CD4-positive, alpha-beta T cell treated with Interleukin-1 beta for 1 hour (primary cell): ENCODE data around the gene CBX5.
"Not testable (repeated sequence)": the region's sequence is repeated elsewhere in the genome, so short reads cannot be mapped to it uniquely, and the experiment has no call there.

ENCODE experiments used
- DNase-seq, 2 donors: peaks; one replicate each; pipeline ENCODE4 v3.0.0-alpha.2; 2020 to 2022

The CBX5 gene

DNA sequence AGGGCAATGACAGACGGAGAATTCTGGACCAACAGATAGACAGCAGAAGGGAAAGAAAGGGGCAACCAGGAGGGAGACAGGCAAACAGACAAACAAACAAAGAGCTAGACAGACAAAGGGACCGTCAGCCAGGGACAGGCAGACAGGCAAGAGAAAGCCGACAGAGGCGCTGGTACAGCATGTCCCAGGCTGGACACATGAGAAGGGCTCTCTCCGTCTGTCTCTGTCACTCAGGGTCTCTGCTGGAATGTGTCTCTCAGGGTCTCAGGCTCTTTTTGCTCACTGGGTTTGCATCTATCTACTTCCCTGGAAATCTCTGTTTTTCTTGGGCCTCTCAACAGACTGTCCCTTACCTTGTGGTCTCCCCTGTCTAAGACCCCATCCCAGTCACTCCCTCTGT, 82.9 kb downstream of the CBX5 start:
- DNase-seq: no peak

DNA sequence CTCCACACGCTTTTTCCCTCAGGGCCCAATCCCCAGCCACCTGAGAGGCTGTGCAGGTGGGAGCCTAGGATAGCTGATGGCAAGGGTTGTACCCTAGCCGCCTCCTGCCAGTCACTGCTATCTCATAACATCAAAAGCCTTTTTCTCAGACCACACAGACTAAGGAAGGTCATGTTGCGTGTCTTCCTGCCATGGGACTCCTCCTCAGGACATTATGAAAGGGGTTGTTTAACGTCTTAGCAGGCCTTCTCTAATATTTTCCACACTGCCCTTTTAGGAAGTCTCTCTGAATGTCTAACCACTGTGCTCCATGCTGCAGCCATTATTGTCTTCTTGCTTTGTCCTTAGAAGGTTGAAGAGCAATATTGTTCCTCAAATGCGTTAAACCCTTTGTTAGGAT, 83.5 kb downstream of the CBX5 start:
- DNase-seq: no peak

DNA sequence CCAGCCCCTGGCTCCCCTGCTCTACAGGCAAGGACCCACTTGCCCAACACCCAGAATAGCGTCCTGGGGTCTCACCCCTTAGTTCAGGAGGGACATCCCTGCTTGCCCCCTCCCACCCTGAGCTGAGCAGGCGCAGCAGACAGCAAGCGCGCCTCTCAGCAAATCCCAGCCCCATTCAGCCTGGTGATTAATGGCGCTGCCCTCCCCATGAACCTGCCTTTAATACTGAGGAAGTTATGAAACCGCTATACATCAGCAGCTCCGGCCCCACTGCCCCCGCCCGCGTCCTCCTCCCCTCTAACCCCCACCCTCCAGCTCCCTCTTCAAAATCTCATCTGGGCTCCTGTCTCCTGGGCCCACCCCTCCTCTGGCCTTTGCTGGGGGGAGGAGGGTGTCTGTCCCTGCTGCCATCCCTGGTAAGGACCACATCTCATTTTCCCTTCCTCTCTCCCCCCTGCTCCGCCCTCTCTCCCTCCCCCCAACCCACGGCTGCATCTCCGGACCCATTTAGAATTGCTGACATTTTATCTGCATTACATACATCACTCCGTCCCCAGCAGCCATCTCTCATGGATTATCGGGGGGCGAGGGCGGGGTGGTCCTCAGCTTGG, 84.1 kb downstream of the CBX5 start:
- DNase-seq: peak in 1 of 2 donors; percentile 48

DNA sequence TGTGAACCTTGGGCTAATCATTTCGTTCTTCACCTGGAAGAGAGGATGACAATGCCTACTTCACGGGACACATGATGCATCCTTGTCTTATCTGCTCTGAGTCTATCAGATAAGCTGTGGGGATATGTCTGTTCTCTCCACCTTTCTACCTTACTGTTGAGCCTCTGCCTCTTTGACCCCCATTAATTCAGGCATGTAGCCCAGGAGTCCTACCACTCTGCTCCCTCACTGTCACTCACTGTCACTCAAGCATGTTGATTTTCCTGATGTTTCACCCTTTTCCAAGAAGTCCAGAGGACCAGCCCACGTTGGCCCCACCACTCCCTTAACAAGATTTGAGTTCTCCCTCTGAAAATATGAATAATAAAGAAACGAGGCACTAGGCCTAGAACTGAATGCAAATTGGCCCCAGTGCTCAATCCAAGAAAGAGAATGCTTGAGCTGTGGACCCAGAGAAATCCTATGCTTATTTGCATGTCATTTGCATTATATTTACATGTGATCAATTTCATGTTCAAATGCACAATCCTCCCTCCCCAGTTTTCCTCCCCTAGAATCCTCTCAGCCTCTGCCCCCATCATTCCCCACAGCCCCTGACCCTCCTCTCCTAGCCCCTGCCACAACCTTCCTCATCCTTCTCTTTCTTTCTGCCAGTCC, 84.7 kb downstream of the CBX5 start:
- DNase-seq: no peak

DNA sequence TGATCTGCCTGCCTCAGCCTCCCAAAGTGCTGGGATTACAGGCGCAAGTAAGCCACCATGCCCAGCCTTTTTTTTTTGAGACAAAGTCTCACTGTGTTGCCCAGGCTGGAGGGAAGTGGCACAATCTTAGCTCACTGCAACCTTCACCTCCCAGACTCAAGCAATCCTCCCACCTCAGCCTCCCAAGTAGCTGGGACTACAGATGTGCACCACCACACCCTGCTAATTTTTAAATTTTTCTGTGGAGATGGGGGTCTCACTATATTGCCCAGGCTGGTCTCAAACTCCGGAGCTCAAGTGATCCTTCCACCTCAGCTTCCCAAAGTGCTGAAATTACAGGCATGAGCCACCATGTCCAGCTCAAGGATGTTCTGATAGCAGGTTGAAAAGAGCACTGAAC, 85.3 kb downstream of the CBX5 start:
- not testable (repeated sequence) for DNase-seq

DNA sequence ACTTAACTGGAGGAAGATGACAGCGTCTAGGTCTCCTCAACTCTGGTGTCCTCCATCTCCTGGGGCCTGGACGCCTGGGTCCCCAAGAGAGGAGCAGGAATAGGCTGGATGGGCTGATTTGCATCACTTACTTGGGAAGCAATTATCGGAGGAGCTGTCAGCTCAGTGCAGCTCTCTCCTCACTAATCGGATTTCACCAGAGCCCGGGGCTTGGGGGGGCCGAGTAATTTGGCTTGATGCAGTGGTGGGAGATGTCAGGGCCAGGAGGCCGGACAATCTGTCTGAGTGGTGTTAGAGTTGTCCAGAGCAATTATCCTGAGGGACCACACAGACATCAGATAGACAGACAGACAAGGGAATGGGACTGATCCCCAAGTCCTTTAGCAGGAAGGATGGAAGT, 86.5 kb downstream of the CBX5 start:
- no peak for DNase-seq

DNA sequence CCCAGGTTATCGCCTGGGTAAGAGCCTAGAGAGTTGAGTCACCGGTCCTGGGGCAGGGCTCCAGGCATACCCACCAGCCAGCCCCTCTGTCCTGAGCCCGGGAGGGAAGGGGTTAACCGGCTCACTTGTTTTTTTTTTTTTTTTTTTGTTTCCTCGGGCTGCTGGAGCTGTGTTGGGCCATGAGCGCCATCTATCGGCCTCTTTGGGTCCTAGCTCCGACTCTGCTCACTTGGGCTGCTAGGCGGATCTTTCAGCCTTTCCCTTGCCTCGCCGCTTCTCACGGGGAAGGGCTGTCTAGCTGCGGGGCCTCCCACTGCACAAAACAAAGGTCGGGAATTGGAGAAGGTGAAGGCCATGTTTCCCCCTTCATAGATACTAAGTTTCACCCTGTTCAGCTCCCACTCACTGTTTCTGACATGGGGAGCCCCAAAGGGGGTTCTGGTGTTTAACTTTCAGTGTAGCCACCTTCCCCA, 88.3 kb downstream of the CBX5 start:
- peak; percentile 81 to 83 for DNase-seq

DNA sequence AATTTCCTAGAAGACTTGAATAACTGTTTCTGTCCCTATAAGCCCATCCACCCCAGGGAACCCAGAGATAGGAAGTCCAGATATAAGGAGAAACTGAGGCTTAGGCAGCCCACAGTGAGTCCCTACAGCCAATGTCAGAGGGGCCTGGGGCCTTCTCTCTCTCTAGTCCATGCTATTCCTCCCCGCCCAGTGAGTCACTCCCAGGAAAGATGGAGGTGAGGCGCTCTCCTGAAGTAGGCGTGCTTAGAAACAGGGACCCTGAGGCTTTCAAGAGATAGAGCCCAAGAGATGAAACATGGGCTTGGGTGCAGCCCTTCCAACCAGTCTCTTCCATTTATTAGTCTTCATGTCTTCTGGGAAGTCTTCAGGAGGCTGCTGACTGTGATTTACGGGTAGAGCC, 88.8 kb downstream of the CBX5 start:
- DNase-seq: no peak

DNA sequence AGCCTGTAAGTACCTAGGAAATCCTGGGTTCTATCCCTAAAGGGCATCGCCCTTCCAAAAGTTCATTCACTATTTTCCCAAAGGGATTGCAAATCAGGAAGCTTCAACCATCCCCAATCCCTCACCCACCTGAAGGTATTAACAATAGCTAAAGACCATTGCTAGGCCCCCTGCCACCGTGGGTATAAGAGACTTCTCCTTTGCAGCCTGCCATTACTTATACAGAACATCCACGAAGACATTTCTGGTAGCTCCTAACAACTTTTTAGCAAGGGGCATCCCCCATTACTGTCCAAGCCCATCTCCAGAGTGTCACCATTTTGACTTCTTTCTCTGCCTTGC, 90.8 kb downstream of the CBX5 start:
- no peak for DNase-seq

DNA sequence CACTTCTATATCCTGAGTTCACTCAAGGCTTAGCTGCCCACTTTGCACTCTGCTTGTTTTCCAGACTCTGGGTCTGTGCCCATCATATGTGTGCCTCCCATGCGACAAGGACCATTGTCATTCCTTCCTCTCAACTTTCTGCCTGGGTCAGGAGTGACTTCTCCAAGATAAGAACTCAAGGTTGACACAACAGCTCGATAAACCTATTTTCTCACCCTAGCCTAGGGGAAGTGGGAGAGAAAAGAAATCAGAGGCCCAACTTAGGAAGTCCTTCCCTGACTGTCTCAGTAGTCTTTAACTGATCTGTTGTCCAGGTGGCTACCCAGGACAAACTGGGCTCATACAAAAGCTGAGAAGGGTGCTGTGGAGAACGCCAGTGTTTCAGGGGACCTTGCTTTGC, 92.8 kb downstream of the CBX5 start:
- DNase-seq: no peak

DNA sequence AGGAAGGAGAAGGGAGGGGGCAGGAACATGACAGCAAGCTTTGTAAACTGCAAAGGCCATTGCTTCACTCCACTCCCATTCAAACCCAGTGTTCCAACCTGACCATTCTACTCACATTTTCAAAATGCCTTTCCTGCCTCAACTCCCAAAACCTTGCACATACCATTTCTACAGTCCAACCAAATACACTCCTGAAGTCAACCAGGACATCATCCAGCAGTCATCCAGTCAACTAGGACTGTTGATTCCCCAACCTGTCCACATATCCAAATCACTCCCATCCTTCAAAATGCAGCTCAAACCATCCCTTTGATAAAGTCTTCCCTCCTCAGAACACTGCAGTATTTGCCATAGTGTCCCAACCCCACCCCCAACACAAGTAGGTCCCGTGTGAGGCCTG, 94.0 kb downstream of the CBX5 start:
- no peak for DNase-seq

DNA sequence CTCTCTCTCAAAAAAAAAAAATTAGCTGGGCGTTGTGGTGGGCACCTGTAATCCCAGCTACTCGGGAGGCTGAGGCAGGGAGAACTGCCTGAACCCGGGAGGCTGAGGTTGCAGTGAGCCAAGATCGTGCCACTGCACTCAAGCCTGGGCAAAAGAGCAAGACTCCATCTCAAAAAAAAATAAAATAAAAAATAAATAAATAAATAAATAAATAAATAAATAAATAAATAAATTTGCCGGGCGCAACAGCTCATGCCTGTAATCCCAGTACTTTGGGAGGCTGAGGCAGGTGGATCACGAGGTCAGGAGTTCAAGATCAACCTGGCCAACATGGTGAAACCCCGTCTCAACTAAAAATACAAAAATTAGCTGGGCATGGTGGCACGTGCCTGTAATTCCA, 94.6 kb downstream of the CBX5 start:
- DNase-seq: not testable (repeated sequence)

DNA sequence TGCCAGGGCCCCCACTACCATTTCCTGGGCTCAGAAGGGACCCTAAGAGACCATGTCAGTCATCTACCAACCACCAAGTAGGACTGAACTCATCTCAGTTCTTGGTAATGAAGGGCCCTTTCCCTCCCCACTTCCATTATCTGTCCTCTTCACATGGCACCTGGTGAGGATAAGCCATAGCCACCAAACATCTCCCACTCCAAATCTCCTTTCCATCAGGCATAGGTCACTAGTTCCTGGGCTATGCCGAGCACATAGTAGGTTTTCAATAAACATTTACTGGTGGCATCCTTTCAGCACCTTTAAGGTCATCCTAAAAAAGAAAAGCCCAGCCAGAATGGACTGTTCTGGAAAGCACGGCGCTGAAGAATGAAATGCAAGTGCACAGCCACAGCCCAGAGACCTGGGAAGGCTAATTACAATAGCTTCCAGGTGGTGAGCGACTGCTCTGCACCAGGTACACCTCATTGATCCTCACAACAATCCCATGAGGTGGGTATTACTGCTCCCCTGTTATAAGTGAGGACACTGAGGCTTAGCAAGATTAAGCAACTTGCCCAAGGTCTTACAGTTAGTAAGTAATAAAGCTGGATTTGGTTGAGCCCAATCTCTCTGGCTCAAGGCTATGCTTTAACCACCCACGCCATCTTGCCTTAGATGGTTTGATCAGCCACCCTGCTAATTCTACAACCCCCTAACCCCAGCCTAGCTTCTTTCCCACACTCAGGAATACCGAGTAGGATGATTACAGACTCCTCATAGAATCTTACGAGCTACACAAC, 95.7 kb downstream of the CBX5 start:
- DNase-seq: no peak

DNA sequence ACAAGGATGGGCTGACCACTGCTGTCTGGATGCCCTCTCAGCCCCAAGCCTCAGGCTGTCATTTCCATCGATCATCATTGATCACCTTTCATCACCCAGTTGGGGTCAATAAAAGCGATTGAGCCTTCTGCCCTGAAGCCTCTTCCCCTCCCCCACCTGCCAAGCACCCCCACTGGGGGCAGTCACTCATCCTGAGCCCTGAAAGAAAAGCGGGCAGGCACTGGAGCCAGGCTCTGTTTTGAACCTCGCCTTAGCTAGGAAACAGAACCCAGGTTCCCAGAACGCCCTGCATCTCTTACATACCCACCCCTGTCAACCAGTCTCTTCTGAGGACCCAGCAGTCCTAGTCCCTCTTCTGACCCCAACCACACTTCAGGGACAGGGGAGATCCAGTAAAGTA, 96.9 kb downstream of the CBX5 start:
- DNase-seq: no peak

DNA sequence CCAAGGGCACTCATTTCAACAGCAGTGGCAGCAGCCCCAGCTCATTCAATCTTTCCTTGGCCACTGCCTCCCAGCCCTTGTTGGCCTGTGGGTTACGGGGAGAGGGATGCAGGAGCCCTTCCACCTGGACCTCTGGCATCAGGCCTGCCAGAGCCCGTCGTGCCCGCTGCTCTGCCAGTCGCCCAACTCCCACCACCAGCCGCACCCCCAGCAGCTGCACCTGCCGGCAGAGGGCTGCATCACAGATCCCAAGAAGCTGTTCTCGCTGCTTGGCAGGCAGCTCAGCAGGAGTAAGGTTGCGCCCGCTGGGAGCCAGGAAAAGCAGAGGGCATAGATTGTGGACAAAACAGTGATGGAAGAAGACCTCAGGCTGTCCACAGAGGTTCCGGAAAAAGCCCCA, 97.8 kb downstream of the CBX5 start:
- DNase-seq: no peak
